Loucy (cell line): ENCODE measurements around the gene IQCH.

Experiments used
- H2AFZ ChIP-seq: fragments of 200-600 bp; sonication (generic); 2 replicates; pipeline ENCODE4 v1.6.0; 2016; ENCODE audit warnings: antibody characterized with exemption, mild to moderate bottlenecking, low read length, moderate library complexity
- H3F3A ChIP-seq: fragments of 200-600 bp; 2 replicates; pipeline ENCODE4 v1.6.0; 2016; ENCODE audit warnings: antibody characterized with exemption, low read depth, mild to moderate bottlenecking
- H3K27me3 ChIP-seq: fragments of 200-600 bp; sonication (generic); 2 replicates; pipeline ENCODE4 v1.6.1; 2014; ENCODE audit warnings: low read length, mild to moderate bottlenecking; ENCODE audit not compliant: insufficient read depth, poor library complexity, severe bottlenecking
- H3K36me3 ChIP-seq: fragments of 200-600 bp; sonication (generic); 2 replicates; pipeline ENCODE4 v1.6.1; 2016; ENCODE audit warnings: low read length; ENCODE audit not compliant: insufficient read depth
- H3K4me1 ChIP-seq: fragments of 200-600 bp; sonication (generic); 2 replicates; pipeline ENCODE4 v1.5.1; 2014; ENCODE audit warnings: low read length, mild to moderate bottlenecking; ENCODE audit not compliant: insufficient read depth, poor library complexity, severe bottlenecking
- H3K4me2 ChIP-seq: fragments of 200-600 bp; sonication (generic); 2 replicates; pipeline ENCODE4 v1.6.0; 2014; ENCODE audit warnings: antibody characterized with exemption, low read length, low read depth, mild to moderate bottlenecking; ENCODE audit not compliant: poor library complexity, severe bottlenecking
- H3K4me3 ChIP-seq: fragments of 200-600 bp; sonication (generic); 2 replicates; pipeline ENCODE4 v1.5.1; 2014; ENCODE audit warnings: low read length, mild to moderate bottlenecking, mixed read lengths; ENCODE audit not compliant: poor library complexity, severe bottlenecking
- H3K79me2 ChIP-seq: fragments of 200-600 bp; sonication (generic); 2 replicates; pipeline ENCODE4 v1.6.1; 2014; ENCODE audit warnings: low read length; ENCODE audit not compliant: insufficient read depth
- H3K9ac ChIP-seq: fragments of 200-600 bp; sonication (generic); 2 replicates; pipeline ENCODE4 v1.6.0; 2014; ENCODE audit warnings: mild to moderate bottlenecking, low read depth, low read length, moderate library complexity; ENCODE audit not compliant: poor library complexity, severe bottlenecking
- H3K9me2 ChIP-seq: fragments of 200-600 bp; sonication (generic); replicated peaks from 2 replicates; pipeline ENCODE4 v1.6.1; 2016; ENCODE audit warnings: low read depth, low read length, mixed read lengths
- H3K9me3 ChIP-seq: fragments of 200-600 bp; sonication (generic); 2 replicates; pipeline ENCODE4 v1.6.1; 2014; ENCODE audit warnings: mild to moderate bottlenecking, antibody characterized with exemption, low read length, low read depth; ENCODE audit not compliant: insufficient read depth
- H4K20me1 ChIP-seq: fragments of 200-600 bp; sonication (generic); 2 replicates; pipeline ENCODE4 v1.6.0; 2014; ENCODE audit warnings: antibody characterized with exemption, low read length, mild to moderate bottlenecking; ENCODE audit not compliant: insufficient read depth, poor library complexity, severe bottlenecking
- CTCF ChIP-seq: fragments of 200-600 bp; sonication (generic); conservative IDR thresholded peaks from 2 replicates; pipeline ENCODE4 v1.5.1; 2014; ENCODE audit warnings: mild to moderate bottlenecking, antibody characterized with exemption, low read length
- EZH2phosphoT487 ChIP-seq: fragments of 200-600 bp; IDR thresholded peaks from 2 replicates; pipeline ENCODE4 v1.6.1; 2018; ENCODE audit warnings: antibody characterized with exemption, mild to moderate bottlenecking, moderate library complexity, borderline replicate concordance

IQCH gene

DNA sequence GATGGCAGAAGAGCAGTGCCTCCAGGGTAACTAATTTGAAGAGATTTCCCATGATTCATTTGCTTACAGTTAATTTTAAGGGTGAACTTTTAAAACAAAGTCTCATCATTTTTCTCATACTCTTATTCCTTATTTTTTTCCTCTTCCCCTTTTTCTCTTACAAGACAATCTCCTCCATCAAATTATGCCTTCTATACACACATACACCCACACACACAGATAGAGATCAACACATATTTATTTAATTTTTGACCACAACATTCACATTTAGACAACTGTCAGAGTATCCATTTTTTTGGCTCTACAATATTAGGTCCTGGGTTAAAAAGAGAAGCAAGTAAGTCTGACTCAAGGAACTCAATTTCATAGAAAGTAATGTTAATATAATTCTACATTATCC lies 37.7 kb upstream of the IQCH start:
- Histone ChIP-seq H3K4me3 (no peak overlapping the region), H2AFZ (no peak overlapping the region), H3K9me2 (no peaks in the 10 kb centered on the region), H3K4me2 (no peak overlapping the region), H3K9me3 (no peaks in the 10 kb centered on the region; the same call in 1 of the 2 replicates), H3K27me3 (no peaks in the 10 kb centered on the region), H3K9ac (no peak overlapping the region), H3K4me1 (no peaks in the 10 kb centered on the region), H4K20me1 (no peaks in the 10 kb centered on the region), H3K36me3 (peaks cover 13% of the 10 kb centered on the region; the same call in 1 of the 2 replicates), H3F3A (no peaks in the 10 kb centered on the region), H3K79me2 (no peaks in the 10 kb centered on the region)
- TF ChIP-seq CTCF (no peak), EZH2phosphoT487 (no peak)

DNA sequence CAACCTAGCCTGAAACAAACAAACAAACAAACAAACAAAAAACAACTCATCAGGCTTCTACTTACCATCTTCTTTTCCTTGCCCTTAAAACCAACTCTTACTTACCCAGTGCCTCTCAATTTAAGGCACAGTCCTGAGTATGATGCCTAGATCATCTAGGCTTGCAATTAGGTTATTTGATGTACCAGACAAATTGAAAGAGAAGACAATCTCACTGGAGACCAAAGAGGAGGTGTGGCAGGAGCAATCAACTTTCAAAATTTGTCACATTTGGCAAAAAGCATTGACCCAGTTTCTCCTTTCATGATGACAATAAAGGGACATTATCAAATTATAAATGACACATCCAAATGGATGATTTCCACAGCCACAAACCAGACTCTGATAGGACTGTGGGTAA lies 36.2 kb upstream of the IQCH start:
- Histone ChIP-seq H3K4me1 (no peaks in the 10 kb centered on the region), H3K9ac (no peak overlapping the region), H2AFZ (no peak overlapping the region), H3K27me3 (no peaks in the 10 kb centered on the region), H3K4me3 (no peak overlapping the region), H3K9me2 (no peaks in the 10 kb centered on the region), H3K4me2 (no peak overlapping the region), H4K20me1 (no peaks in the 10 kb centered on the region), H3K79me2 (peaks cover 6% of the 10 kb centered on the region; the same call in 1 of the 2 replicates), H3K9me3 (no peaks in the 10 kb centered on the region; the same call in 1 of the 2 replicates), H3F3A (no peaks in the 10 kb centered on the region), H3K36me3 (peaks cover 13% of the 10 kb centered on the region; the same call in 1 of the 2 replicates)
- TF ChIP-seq EZH2phosphoT487 (no peak), CTCF (no peak)

DNA sequence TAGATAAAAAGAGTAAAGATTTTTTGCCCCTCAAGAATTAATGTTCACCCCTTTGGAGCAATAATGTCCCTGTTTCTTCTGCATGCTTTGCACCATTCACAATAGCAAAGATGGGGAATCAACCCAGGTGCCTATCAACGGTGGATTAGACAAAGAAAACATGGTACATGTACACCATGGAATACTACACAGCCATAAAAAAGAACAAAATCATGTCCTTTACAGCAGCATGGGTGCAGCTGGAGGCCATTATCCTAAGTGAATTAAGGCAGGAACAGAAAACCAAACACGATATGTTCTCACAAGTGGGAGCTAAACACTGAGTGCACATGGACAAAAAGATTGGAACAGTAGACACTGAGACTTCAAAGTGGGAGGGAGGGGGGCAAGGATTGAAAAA lies 35.3 kb upstream of the IQCH start:
- Histone ChIP-seq H3F3A (no peaks in the 10 kb centered on the region), H3K9me2 (no peaks in the 10 kb centered on the region), H3K4me3 (no peak overlapping the region), H3K4me2 (no peak overlapping the region), H2AFZ (no peak overlapping the region), H3K79me2 (peaks cover 6% of the 10 kb centered on the region; the same call in 1 of the 2 replicates), H3K9ac (no peak overlapping the region), H3K9me3 (no peaks in the 10 kb centered on the region; the same call in 1 of the 2 replicates), H3K27me3 (no peaks in the 10 kb centered on the region), H3K4me1 (no peaks in the 10 kb centered on the region), H4K20me1 (no peaks in the 10 kb centered on the region), H3K36me3 (peaks cover 13% of the 10 kb centered on the region; the same call in 1 of the 2 replicates)
- TF ChIP-seq CTCF (no peak), EZH2phosphoT487 (no peak)
